GM18517 (cell line): ENCODE measurements around the gene AKT3.
A peak's percentile ranks its signal among the peaks of the same experiment; 100 is the strongest.
"Not testable (repeated sequence)": the region's sequence is repeated elsewhere in the genome, so short reads cannot be mapped to it uniquely, and the experiment has no call there.

Source experiments
- ATAC-seq: cut with Tn5 transposase; IDR thresholded peaks from one replicate; pipeline ENCODE4 v1.9.1; 2021; ENCODE audit warnings: mild to moderate bottlenecking, moderate library complexity; ENCODE audit not compliant: unreplicated experiment

Gene AKT3

GRCh38 chr1:243850202-243850451 is at the start of gene AKT3:
AKT3 (minus strand) TSS chr1:243850243; CDS start chr1:243843170, 7,073 bp downstream.
- peak; percentile 50 for ATAC-seq

GRCh38 chr1:243898278-243898677 is 48.2 kb upstream of the AKT3 start:
- ATAC-seq, result no peak

- no peak for ATAC-seq
Observed at GRCh38 chr1:243896313-243896712, 46.3 kb upstream of the AKT3 start.

GRCh38 chr1:243892456-243892855 is 42.4 kb upstream of the AKT3 start:
- ATAC-seq, result no peak

- ATAC-seq, result no peak
Observed at GRCh38 chr1:243890576-243890975, 40.5 kb upstream of the AKT3 start.

GRCh38 chr1:243885806-243886205 is 35.8 kb upstream of the AKT3 start:
- ATAC-seq, result no peak

GRCh38 chr1:243884603-243885002 is 34.6 kb upstream of the AKT3 start:
- ATAC-seq, result no peak

GRCh38 chr1:243883551-243883950 is 33.5 kb upstream of the AKT3 start:
- no peak for ATAC-seq

- ATAC-seq, result no peak
Observed at GRCh38 chr1:243882276-243882675, 32.2 kb upstream of the AKT3 start.

GRCh38 chr1:243877058-243877457 is 27.0 kb upstream of the AKT3 start:
- ATAC-seq, result not testable (repeated sequence)

- ATAC-seq, result no peak
Observed at GRCh38 chr1:243855616-243856318, 5.7 kb upstream of the AKT3 start.

GRCh38 chr1:243851765-243852164 is 1.7 kb upstream of the AKT3 start:
- ATAC-seq, result no peak

GRCh38 chr1:243851257-243851756 is 1.3 kb upstream of the AKT3 start:
- no peak for ATAC-seq

- ATAC-seq, result peak; percentile 41
Observed at GRCh38 chr1:243850452-243851256, 611 bp upstream of the AKT3 start.

- no peak for ATAC-seq
Observed at GRCh38 chr1:243849421-243850201, 432 bp downstream of the AKT3 start.

- no peak for ATAC-seq
Observed at GRCh38 chr1:243848858-243849420, 1.1 kb downstream of the AKT3 start.

GRCh38 chr1:243848165-243848857 is 1.7 kb downstream of the AKT3 start:
- no peak for ATAC-seq

GRCh38 chr1:243846761-243847160 is 3.3 kb downstream of the AKT3 start:
- no peak for ATAC-seq

GRCh38 chr1:243845888-243846287 is 4.2 kb downstream of the AKT3 start:
- ATAC-seq, result no peak

GRCh38 chr1:243844186-243844585 is 5.9 kb downstream of the AKT3 start:
- no peak for ATAC-seq
